Ramos (cell line): Measurements from ENCODE around the gene LACTB.

Experiments
- in situ Hi-C: fragments of 300-500 bp; cut with MboI; formaldehyde crosslinking; loops from one replicate; pipeline ENCODE4 v1.14.3; 2022; ENCODE audit warnings: low sequenced_read_pairs; ENCODE audit not compliant: unreplicated experiment

The LACTB gene

DNA sequence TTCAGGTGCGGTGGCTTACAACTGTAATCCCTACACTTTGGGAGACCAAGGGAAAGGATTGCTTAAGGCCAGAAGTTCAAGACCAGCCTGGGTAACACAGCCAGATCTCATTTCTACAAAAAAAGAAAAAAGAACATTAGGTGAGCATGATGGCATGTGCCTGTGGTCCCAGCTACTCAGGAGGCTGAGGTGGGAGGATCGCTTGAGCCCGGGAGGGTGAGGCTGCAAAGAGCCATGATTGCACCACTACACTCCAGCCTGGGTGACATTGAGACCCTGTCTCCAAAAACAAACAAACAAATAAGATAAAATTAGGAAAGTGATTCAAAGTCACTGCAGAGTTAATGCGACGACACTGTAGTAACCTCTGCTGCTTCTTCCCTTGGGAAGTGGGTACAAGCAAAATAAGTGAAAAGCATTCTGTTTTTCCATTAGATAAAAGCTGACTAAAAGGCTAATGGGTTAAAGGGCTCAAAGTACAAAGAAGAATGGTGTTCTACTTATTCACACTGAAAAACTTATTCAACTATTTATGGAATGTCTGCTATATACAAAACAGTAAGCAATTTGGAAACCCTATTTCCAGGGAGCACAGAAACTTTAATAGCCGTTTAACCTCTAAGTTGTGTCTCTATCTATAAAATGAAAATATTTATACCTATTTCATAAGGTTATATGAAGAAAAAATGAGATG is 43.7 kb downstream of the LACTB start:
- in situ Hi-C loops = no loop called here

DNA sequence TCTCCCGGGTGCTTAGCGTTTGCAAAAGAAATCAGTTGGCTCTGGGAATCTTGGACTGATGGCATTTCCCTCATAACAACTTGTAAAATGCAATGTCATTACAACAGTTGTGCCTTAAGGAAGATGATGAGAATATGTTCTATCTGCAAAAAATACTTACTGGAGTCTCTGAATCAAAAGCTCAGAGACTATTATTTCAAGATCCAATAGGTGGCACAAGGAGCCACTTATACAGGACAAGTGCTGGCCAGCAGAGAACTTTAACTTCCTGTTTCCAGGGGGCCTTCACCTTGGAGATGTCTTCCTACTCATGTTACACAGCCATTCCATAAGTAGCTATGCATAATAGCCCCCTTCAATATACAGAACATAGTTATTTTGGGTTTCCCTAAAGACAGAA is 44.6 kb downstream of the LACTB start:
- in situ Hi-C loops = no loop called here

DNA sequence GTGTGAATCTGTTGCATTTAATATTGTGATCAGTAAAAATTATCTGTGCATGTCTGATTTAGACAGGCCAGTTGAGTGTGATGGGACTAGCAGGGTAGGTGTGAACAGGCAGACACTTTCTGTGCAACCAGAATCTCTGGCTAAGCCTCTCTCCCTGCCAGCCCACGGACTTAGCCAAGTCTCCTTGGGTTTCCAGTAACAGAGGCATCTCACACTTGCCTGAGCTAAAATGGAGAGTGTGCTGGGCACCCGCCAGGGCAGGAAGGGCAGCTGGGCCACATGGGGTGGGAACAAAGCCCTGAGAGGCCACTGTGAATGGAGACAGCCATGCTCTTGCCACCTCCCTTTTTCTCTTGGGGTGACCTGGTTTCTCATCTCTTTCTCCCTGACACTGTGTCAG is 48.1 kb downstream of the LACTB start:
- in situ Hi-C loops = no loop called here

DNA sequence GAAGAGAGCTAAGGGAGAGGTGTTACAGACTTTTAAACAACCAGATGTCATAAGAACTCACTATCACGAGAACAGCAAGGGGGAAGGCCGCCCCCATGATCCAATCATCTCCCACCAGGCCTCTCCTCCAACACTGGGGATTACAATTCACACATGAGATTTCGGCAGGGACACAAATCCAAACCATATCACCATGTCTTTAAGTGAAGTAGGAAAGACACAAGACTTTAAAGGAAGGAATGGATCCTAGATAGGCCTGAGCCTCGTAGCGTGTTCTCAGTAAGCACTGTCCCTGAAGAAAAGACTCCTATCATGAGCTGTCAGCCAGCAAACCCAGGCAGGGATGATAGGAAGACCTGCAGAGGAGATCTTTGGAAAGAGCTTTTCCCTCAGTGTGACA is 50.7 kb downstream of the LACTB start:
- in situ Hi-C loops = no loop called here

DNA sequence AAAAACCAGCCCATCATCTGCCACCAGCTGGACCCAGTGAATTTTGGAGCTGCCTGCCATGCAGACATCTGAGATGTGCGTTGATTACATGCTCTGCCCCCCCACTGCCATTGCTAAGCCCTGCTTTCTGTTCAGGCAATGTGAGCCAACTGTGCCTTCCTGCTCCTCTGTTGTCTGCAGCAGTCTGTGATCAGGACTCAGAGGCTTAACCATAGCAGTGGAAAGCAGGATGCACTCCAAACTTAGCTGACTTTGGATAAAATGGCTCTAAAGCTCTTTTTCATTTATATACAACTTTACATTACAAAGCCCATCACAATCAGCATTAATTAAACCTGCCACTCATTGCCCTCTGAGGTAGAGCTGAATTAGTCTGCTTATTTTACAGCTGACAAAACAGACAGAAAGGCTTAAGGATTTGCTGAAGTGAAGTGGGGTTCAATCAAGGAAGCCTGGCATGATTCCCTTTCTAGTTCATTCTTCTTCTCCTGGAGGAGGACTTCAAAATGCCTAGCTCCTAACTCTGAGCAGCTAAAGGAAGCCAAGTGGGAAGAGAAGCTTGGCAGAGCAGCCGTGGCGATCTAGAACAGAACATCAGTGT is 51.3 kb downstream of the LACTB start:
- in situ Hi-C loops = no loop called here

DNA sequence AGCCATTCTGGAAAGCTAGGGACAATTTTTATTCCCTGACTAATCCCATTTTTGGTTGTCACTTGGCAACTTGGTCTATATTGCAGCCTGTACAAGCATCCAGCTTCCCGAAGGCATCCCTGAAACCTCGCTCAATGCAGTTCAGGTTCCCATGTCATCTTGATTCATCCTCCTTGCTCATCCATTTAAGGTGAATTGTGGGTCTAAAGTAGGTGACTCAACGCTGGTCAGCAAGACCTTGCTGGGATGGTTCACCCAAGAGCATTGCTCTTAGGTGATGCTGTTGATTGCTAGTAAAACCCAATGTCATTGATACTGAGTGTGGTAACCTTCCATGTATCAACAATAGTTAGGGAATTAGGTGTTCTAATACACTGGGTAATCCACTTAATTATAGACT is 54.6 kb downstream of the LACTB start:
- in situ Hi-C loops = no loop called here

DNA sequence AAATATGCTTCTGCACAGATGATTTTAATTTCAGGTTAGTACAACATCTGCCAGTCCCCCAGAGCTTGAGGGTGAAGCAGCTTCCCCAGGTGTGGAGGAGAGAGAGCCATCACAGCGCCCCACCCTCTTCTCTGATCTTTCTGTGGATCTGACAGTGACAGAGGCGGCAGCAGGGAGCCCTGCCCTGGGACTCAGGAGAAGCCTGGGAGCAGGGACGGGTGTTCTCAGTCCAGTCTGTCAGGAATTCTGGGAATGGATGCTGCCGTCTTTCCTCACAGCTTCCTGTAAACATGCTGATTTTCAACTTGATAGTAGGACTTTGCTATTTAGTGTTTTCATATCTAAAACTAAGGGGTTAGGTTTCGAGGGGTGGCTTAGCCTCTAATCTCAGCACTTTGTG is 56.4 kb downstream of the LACTB start:
- in situ Hi-C loops = no loop called here

DNA sequence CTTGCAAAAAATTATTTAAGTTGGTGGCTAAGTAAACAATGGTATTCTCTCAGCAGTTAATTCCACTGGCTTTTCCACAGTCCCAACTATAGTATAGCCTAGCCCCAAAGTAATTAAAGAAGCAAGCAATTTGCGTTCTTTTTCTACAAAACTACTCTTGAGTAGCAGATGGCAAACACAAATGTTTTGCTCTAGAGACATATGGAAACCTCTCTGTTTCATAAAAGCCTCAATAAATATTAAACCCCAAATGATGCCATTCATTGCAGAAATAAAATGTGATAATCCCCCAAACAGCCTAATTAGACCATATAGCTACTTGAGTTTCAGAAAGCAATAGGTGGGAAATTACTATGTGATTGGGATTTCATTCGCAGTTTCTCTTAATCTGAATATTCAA is 59.1 kb downstream of the LACTB start:
- in situ Hi-C loops = no loop called here

DNA sequence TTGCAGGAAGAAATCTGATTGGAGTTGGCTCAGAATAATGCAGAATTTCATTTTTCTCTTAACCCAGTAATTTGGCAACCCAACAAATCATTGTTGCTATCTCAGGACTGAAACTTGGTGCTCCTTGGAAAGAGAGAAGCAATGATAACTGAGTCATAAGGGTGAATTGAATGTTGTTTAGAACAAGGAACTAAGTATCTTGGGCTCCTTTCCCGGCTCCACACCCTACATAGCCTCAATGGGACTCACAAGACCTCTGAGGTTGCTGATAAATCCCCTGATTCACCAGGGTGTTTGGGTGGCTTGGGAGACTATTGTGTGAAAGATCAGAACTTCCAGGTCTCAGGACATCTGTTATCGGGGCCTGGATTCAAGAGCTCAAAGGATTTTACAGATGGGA is 60.0 kb downstream of the LACTB start:
- in situ Hi-C loops = no loop called here

DNA sequence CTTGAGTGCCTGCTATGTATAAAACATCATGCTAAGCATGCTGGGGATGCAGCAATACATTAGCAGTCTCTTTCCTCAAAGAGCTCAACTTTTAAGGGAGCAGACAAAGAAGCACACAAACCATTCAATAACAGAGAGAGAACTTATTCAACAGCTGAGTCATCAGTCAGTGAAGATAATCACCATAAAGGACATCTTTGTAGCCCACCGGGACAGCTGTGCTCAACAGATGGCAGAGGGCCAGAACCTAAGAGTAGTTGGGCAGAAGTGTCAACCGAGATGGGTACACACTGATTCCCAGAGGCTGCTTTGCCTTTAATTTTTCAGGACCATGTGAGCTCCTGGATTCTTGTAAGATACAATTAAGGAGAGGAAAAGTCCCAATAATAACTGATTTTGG is 63.5 kb downstream of the LACTB start:
- in situ Hi-C loops = no loop called here

DNA sequence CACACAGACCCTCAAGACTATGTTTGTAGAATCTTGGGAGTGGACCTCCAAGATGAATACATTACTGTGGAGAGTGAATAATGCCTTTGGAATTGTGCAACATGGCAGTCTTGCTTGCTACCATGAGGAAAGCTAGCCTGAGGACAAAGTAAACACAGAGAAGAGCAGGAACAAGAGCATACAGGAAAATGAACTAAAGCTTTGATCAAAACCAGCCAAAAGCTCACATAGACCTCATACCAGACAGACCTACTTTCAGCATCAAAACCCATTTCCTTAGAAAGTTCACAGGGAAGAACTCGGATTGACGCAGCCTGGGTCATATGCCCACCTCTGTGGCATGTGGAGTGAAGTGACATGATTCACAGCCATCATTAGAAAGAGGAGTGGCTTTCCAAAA is 64.4 kb downstream of the LACTB start:
- in situ Hi-C loops = no loop called here

DNA sequence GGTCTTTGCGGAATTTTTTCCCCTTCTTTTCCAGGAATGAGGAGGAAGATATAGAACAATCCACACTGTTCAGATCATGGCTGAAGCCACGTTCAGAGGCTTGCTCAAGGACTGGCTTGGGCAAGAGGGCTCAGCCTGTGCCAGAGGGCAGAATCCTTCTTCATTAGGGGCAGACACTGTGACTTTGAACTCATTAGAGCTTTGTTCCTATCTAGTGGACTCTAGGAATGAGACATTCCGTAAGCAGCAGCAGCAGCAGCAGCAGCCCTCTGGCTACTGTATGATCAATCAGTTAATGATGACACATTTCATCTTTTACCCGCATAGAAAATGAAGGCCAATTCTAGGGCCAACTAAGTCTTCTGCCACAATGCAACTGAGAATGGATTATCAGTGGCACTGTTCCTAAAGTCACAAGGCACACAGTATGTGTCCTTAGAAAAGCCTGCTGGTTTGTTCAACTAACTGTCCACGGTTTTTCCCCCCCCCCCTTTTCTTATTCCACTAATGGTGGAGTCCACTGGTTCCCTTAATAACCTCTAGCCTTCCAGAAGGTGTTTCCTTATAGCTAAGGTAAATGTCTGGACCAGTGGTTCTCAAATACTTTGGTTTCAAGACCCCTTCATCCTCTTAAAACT is 66.0 kb downstream of the LACTB start:
- in situ Hi-C loops = no loop called here

DNA sequence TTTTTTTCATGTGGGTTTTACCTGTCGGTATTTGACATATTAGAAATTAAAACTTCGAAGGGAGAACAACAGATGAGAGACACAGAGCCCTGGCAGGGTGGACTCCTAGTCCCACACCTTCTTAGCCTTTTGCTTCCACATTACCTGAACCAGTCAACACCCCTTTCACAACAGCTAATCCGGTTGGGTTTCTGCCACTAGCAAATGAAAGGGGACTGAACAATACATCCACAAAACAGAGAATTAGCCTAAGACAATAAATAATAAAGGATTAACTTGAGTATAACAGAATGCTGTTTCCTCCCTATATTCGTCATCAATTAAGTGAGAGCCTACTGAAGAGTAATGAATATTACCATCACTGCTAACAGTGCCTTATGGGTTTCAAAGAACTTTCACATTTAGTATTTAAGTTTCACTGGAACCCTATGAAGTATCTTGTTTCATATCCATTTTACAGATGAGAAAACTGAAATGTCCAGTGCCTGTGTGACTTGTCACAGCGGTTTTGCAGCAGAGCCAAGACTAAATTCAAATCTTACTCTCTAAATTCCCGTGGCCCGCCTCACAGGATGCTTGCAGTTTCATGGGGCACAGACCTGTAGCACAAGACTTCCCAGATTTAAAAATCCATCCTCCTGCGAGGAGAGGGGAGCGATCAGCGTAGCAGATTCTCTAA is 66.7 kb downstream of the LACTB start:
- in situ Hi-C loops = no loop called here

DNA sequence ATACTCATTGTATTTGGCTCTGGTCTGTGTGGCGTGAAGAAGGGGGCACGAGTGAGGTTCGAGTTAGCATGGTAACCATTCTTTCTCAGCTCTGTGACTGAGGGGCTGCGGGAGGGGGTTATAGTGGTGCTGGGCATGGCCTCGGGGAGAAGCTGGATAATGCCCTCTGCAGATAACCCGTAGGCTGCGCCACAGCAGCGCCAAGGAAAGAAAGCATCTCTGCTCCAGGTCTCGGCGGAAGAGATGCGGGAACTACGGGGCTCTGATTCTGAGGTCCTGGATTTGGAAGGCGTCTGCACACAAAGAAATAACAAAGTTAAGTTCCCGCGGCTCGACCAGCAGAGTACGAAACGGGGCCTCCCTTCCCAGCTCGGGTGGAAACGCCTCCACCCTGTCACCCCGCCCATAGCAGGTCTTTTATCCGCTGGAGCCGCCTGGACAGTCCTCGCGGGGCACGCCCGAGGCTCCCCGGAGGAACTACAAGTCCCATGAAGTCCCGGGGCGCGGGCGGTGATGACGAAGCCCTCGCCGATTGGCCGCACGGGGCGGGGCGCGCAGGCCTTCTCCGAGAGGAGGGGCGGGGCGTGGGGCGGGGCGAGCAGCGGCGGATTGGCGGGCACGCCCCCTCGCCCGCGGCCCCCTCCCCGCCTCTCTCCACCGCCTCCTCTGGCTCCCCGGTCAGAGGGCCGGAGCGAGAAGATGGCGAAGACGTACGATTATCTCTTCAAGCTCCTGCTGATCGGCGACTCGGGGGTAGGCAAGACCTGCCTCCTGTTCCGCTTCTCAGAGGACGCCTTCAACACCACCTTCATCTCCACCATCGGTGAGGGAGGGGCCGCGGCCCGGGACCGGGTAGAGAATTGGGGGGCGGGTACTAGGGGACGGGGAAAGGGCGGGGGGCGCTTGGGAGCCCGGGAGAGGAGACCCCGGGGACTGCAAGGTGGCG is 67.5 kb downstream of the LACTB start, which contains the start of gene RAB8B:
RAB8B (plus strand) TSS at position 681 of the 946 bp plus-strand sequence; CDS start at position 700, 19 bp downstream.
- in situ Hi-C loops = no loop called here

DNA sequence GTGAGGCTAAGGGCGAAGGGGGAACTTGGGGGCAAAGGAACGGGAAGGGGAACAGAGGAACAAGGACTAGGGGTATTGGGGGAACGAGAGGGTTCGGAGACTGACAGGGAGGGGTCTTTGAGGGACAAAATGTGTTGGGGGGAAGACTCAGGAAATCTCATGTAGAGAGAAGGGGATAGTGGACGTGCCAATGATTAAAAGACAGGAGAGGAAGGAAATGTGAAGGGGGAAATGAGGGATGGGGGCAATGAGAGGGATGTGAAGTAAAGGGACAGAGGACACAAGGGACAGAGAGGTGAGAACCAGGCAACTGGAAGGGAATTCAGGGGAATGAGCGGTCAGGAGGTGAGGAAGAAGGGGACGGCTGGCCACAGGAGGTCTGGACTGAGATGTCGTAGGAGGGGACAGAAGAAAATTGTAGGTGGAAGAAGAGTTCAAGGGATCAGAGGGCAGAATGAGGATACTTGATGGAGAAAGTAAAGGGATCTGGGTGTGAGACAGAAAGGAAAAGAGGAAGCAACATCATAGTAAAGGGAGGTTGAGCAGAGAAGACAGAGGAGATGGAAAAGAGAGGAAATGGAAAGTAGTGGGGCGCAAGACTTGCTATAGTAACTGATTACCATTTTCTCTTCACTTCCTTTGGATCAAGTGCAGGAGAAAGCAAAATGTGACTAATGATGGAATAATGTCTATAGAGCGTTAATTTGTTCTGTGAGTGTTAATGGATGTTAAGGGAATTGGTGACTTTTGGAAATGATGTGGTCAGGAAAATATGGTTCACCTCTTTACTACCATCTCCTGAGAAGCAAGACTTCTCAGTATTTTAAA is 68.5 kb downstream of the LACTB start:
- in situ Hi-C loops = no loop called here

DNA sequence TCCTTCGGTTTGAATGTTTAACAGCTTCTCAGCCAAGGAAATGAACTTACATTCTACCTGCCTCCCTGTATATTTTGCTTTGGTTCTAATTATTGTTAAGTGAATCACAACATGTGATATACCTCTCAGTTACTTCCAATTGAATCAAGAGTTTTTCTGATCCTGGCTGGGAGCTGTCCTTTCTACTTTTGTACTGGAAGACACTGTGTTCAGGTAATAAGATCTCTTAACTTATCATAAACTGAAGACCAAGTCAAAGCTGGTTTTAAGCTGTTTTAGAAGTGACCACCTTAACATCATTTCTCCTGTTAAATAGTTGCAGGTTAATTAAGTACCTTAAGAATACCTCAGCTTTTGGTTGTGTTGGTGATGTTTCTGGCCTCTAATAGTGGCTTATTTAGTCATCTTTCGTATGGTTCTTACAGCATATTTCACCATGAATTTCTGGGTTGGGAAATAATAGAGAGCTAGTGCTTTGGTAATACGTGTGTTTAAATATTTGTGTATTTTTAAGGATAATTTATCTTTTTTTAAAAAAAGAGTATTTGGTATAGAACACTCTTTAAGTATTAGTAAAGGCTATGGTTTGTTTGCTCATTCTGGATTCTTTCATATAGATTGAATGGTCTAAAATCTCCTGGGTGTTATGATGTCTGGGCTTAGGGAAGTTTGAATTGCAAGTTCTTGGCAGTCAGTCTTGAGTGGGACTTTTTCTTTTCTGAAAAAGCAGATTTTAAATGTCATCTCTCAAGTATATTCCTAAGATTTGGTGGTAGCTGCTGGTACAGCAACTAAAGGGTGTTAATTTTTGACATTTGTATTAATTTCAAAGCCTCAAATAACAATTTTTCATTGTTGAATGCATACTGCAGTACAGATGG is 69.3 kb downstream of the LACTB start:
- in situ Hi-C loops = no loop called here
